Stomach (tissue), 9 donors: ENCODE measurements around the gene COQ10A. TPM values are rescaled to one million over a fixed set of nuclear protein-coding genes. Genes with fewer than 3 reads are reported as not detected.
"Not testable (repeated sequence)": the region's sequence is repeated elsewhere in the genome, so short reads cannot be mapped to it uniquely, and the experiment has no call there.

Source experiments
- DNase-seq, 2 donors: peaks; one replicate each; pipeline versions ENCODE4 v3.0.0 to v3.0.0-alpha.2; 2013 to 2019
- H3K27ac ChIP-seq, 5 donors: fragments of 200-600 bp in 4 of 5; sonication (generic) in 4 of 5; one replicate each; pipeline ENCODE4 v1.5.1; 2013 to 2019; ENCODE audit warnings: mild to moderate bottlenecking in 1 of 5, moderate library complexity in 1 of 5
- H3K27me3 ChIP-seq, 3 donors: fragments of 200-600 bp; sonication (generic); one replicate each; pipeline ENCODE4 v1.5.1; 2017 to 2019; ENCODE audit warnings: mixed run types in 1 of 3
- H3K36me3 ChIP-seq, 4 donors: fragments of 200-600 bp; sonication (generic); 1 replicate in 3 of 4; 2 replicates in 1 of 4; pipeline ENCODE4 v1.5.1; 2016 to 2019
- H3K4me1 ChIP-seq, 4 donors: fragments of 200-600 bp; sonication (generic); one replicate each; pipeline ENCODE4 v1.5.1; 2016 to 2019
- H3K4me3 ChIP-seq, 4 donors: fragments of 200-600 bp; sonication (generic) in 3 of 4; one replicate each; pipeline ENCODE4 v1.5.1; 2016 to 2019; ENCODE audit warnings: mild to moderate bottlenecking in 1 of 4
- H3K9me3 ChIP-seq, 4 donors: fragments of 200-600 bp; sonication (generic); one replicate each; pipeline ENCODE4 v1.5.1; 2016 to 2019
- CTCF ChIP-seq, 7 experiments: fragments of 450-650 bp in 4 of 7; fragments of 200-600 bp in 3 of 7; sonication (generic) in 3 of 7; IDR thresholded peaks; one replicate each; pipeline ENCODE4 v1.5.1; 2016 to 2019; ENCODE audit warnings: antibody characterized with exemption in 7 of 7, control low read depth in 2 of 7, mild to moderate bottlenecking in 1 of 7
- EP300 ChIP-seq: sonication (generic); formaldehyde crosslinking; IDR thresholded peaks from one replicate; pipeline ENCODE4 v1.6.1; 2017; ENCODE audit warnings: antibody characterized with exemption
- POLR2A ChIP-seq, 4 donors: fragments of 450-650 bp; IDR thresholded peaks; one replicate each; pipeline ENCODE4 v1.6.1; 2016; ENCODE audit warnings: antibody characterized with exemption in 4 of 4, control low read depth in 2 of 4, mild to moderate bottlenecking in 1 of 4, moderate library complexity in 1 of 4
- POLR2AphosphoS5 ChIP-seq, 3 donors: sonication (generic); formaldehyde crosslinking; IDR thresholded peaks; one replicate each; pipeline ENCODE4 v1.6.1; 2016; ENCODE audit warnings: antibody characterized with exemption in 3 of 3
- WGBS, 5 donors: extraction: QIAGEN DNeasy Blood & Tissue Kit in 3 of 5; methylation state at CpG; one replicate each; pipeline versions ENCODE4 v1.1.5 to v1.1.7; 2013 to 2018; 5-methylcytosine and 5-hydroxymethylcytosine counted together
- intact Hi-C: fragments of 100-400 bp; cut with DNase I; formaldehyde crosslinking; loops from one replicate; pipeline ENCODE4 v1.15.1; 2023; ENCODE audit warnings: low total_unique reads
- polyA plus RNA-seq, 3 donors: library from polyadenylated mRNA; stranded (reverse); fragments of 200-250 nt; gene quantifications; one replicate each; pipeline ENCODE4 v1.2.3, GENCODE V29; 2013
- total RNA-seq, 5 donors: library from RNA; depleted of rRNA; stranded (reverse); fragments of >200 nt; gene quantifications; one replicate each; pipeline versions ENCODE4 v1.1.0 to v1.2.3, GENCODE V29; 2014 to 2016
- donor health status: healthy with polysubstance abuse.
- donor health status: Bipolar disorder and iron deficiency.
- donor health status: healthy.

Gene COQ10A
- total and polyA plus RNA-seq, 8 donors, result 4.4 to 86.4 (median 9.0) TPM

- DNase-seq, result no peak
- intact Hi-C loops, result no loop called here
- H3K4me3 ChIP-seq, result no peak overlapping the region
- H3K27me3 ChIP-seq, result no peaks in the 10 kb centered on the region
- H3K4me1 ChIP-seq, result peaks cover 13 to 30% (median 26%) of the 10 kb centered on the region in 4 donors
- H3K9me3 ChIP-seq, result no peaks in the 10 kb centered on the region
- no peaks in the 10 kb centered on the region for H3K36me3 ChIP-seq
- no peak for TF ChIP-seq CTCF (IDR thresholded peaks at IDR 0.05)
- no peak for TF ChIP-seq POLR2AphosphoS5 (IDR thresholded peaks at IDR 0.05)
- TF ChIP-seq EP300, result no peak
- no peak for TF ChIP-seq POLR2A (IDR thresholded peaks at IDR 0.05)
- H3K27ac ChIP-seq, result no peak overlapping the region
- 86 to 90% (median 89%) methylated on average over 5 of the region's 5 CpGs for WGBS, 5 donors
Measured at GRCh38 chr12:56261503-56262232, 5.1 kb upstream of the COQ10A start.

GRCh38 chr12:56262955-56263354 lies 3.8 kb upstream of the COQ10A start:
- H3K4me1 ChIP-seq, result peaks cover 10 to 30% (median 23%) of the 10 kb centered on the region in 4 donors
- H3K4me3 ChIP-seq, H3K36me3 ChIP-seq, DNase-seq, H3K27me3 ChIP-seq, H3K27ac ChIP-seq, H3K9me3 ChIP-seq, intact Hi-C loops: not testable (repeated sequence)
- 85 to 96% (median 88%) methylated on average over 7 of the region's 7 CpGs for WGBS, 5 donors

- peak overlapping the region; percentile 88 to 98 (median 95) for H3K27ac ChIP-seq
- H3K4me1 ChIP-seq, result peaks cover 10 to 30% (median 20%) of the 10 kb centered on the region in 4 donors
- H3K27me3 ChIP-seq, intact Hi-C loops, H3K9me3 ChIP-seq, DNase-seq: not testable (repeated sequence)
- 50 to 56% (median 53%) methylated on average over 16 of the region's 16 CpGs for WGBS, 5 donors
- peak overlapping the region; percentile 70 to 83 (median 78) for H3K4me3 ChIP-seq
- H3K36me3 ChIP-seq, result peaks cover 3 to 26% (median 20%) of the 10 kb centered on the region in 4 donors
Measured at GRCh38 chr12:56266068-56266692, 562 bp upstream of the COQ10A start.

DNA sequence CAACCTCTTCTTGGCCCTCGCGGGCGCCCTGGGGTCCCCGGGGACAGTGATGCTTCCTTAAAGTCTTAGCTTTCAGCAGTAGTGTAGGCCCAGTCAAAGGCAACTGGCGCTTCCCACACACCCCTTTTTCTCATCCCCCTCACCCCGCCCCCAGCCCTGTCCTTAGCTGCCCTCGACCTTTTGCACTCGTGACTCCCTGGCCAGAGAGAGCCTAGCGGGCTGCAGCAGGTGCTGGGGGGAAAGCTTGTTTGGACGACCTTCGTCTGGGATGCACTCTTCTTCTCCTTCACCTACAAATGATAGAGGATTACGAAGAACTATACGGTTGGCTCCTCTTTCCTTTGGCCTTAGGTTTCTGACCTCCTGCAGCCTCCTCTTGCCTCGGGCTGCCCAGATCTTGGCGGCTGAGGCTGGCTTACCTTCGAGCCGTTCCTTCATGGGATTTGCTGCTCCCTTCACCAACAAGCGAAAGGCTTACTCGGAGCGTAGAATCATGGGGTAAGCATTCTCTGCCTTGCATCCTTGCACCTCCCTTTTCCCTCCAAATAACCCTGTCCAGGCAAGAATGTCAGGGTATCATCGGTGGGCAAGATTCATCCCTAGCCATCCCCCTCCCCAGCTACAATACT lies 815 bp downstream of the COQ10A start:
- Histone ChIP-seq H3K27ac (peak overlapping the region; percentile 88 to 98 (median 95)), H3K4me1 (peaks cover 10 to 33% (median 20%) of the 10 kb centered on the region in 4 donors), H3K4me3 (peak overlapping the region; percentile 70 to 83 (median 78)), H3K9me3 (no peaks in the 10 kb centered on the region), H3K27me3 (no peaks in the 10 kb centered on the region), H3K36me3 (peaks cover 15 to 40% (median 34%) of the 10 kb centered on the region in 4 donors)
- DNase-seq, result no peak
- TF ChIP-seq POLR2A (IDR thresholded peaks at IDR 0.05) (no peak), POLR2AphosphoS5 (IDR thresholded peaks at IDR 0.05) (no peak), EP300 (no peak), CTCF (IDR thresholded peaks at IDR 0.05) (no peak)
- 20 to 29% (median 24%) methylated on average over 20 to 21 of the region's 21 CpGs for WGBS, 5 donors
- intact Hi-C loops, result no loop called here

GRCh38 chr12:56271031-56271430 lies 4.3 kb downstream of the COQ10A start:
- 9 to 20% (median 10%) methylated on average over 1 of the region's 1 CpG for WGBS, 5 donors
- Histone ChIP-seq H3K4me1 (peaks cover 10 to 28% (median 15%) of the 10 kb centered on the region in 4 donors), H3K36me3 (peaks cover 50 to 75% (median 68%) of the 10 kb centered on the region in 4 donors), H3K27ac (peak overlapping the region in 1 of 5 donors; percentile 54), H3K9me3 (no peaks in the 10 kb centered on the region), H3K27me3 (no peaks in the 10 kb centered on the region), H3K4me3 (no peak overlapping the region)
- TF ChIP-seq EP300 (no peak), POLR2AphosphoS5 (IDR thresholded peaks at IDR 0.05) (peak in 1 of 3 donors; percentile 10), POLR2A (IDR thresholded peaks at IDR 0.05) (no peak), CTCF (IDR thresholded peaks at IDR 0.05) (peak in 3 of 7 experiments; percentile 6 to 11 (median 9))
- peak in 1 of 2 donors; percentile 47 for DNase-seq
- intact Hi-C loops, result no loop called here

DNA sequence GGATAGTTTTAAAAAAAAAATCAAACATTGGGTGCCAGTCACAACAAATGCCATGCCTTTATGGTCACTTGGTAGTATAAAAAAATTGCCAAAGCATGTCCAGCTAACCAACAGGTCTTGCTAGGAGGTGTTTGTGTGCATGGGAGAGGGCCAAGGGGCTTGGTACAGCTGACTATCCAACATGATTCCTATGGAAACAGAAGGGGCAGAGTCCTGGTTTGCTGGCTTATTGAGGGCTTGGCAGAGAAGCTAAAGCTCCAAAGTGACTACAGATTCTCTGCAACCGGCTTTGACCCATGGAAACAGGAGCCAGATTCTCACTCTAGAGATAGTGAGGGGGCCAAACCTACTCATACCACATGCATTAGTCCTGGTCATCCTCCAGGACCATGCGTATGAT lies 5.7 kb downstream of the COQ10A start:
- Histone ChIP-seq H3K4me1 (peaks cover 3 to 20% (median 7%) of the 10 kb centered on the region in 4 donors), H3K36me3 (peaks cover 51 to 89% (median 83%) of the 10 kb centered on the region in 4 donors)
- intact Hi-C loops, H3K27ac ChIP-seq, DNase-seq, H3K4me3 ChIP-seq, H3K9me3 ChIP-seq, H3K27me3 ChIP-seq: not testable (repeated sequence)
- WGBS, 5 donors, result 81 to 91% (median 88%) methylated on average over 2 of the region's 2 CpGs
